HFFc6 (cell line): ENCODE measurements around the gene SMOC2. TPM values are rescaled to one million over a fixed set of nuclear protein-coding genes. Genes with fewer than 3 reads are reported as not detected.

Source experiments
- DNase-seq: peaks from one replicate; pipeline ENCODE4 v3.0.0-alpha.2; 2018
- H3K27ac Mint-ChIP-seq: 2 replicates; pipeline ENCODE4 v1.8.0; 2020; ENCODE audit warnings: mild to moderate bottlenecking, mixed read lengths
- H3K27me3 Mint-ChIP-seq: 2 replicates; pipeline ENCODE4 v1.8.0; 2021; ENCODE audit warnings: mild to moderate bottlenecking, moderate library complexity, mixed read lengths; ENCODE audit not compliant: insufficient read depth
- H3K36me3 Mint-ChIP-seq: 2 replicates; pipeline ENCODE4 v1.8.0; 2021; ENCODE audit warnings: low read depth, mixed read lengths
- H3K4me1 Mint-ChIP-seq: 2 replicates; pipeline ENCODE4 v1.8.0; 2020; ENCODE audit warnings: low read depth, mixed read lengths
- H3K4me3 Mint-ChIP-seq: 2 replicates; pipeline ENCODE4 v1.8.0; 2020; ENCODE audit warnings: mild to moderate bottlenecking, moderate library complexity, mixed read lengths
- H3K9me3 Mint-ChIP-seq: 2 replicates; pipeline ENCODE4 v1.8.0; 2020; ENCODE audit warnings: mild to moderate bottlenecking, mixed read lengths
- total RNA-seq, 6 experiments: library from RNA; stranded (reverse); fragmentation: NEBNext Ultra II Directional; extraction: Animal tissue kit (Norgen Biotek cat#: 25700); gene quantifications; 2 replicates in 1 of 6; 3 replicates in 5 of 6; pipeline ENCODE4 v1.2.3, GENCODE V29; 2021
- TF ChIP-seq, protein P1 (sequence below): fragments of 200-600 bp; sonication (generic); IDR thresholded peaks from 2 replicates; pipeline ENCODE4 v1.5.0; 2021; ENCODE audit warnings: antibody characterized with exemption, mild to moderate bottlenecking

The SMOC2 gene
- total RNA-seq, 6 experiments from 2014 or later: not detected

GRCh38 chr6:168632694-168633093 is 191.7 kb downstream of the SMOC2 start:
- DNase-seq: no peak
- H3K4me1 Mint-ChIP-seq: no peaks in the 10 kb centered on the region
- H3K27me3 Mint-ChIP-seq: no peaks in the 10 kb centered on the region; the same call in 1 of the 2 replicates
- TF ChIP-seq, protein P1, sequence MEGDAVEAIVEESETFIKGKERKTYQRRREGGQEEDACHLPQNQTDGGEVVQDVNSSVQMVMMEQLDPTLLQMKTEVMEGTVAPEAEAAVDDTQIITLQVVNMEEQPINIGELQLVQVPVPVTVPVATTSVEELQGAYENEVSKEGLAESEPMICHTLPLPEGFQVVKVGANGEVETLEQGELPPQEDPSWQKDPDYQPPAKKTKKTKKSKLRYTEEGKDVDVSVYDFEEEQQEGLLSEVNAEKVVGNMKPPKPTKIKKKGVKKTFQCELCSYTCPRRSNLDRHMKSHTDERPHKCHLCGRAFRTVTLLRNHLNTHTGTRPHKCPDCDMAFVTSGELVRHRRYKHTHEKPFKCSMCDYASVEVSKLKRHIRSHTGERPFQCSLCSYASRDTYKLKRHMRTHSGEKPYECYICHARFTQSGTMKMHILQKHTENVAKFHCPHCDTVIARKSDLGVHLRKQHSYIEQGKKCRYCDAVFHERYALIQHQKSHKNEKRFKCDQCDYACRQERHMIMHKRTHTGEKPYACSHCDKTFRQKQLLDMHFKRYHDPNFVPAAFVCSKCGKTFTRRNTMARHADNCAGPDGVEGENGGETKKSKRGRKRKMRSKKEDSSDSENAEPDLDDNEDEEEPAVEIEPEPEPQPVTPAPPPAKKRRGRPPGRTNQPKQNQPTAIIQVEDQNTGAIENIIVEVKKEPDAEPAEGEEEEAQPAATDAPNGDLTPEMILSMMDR: no peak
- no peak overlapping the region for H3K27ac Mint-ChIP-seq
- H3K4me3 Mint-ChIP-seq: no peak overlapping the region
- peaks cover 61% of the 10 kb centered on the region for H3K9me3 Mint-ChIP-seq
- no peaks in the 10 kb centered on the region for H3K36me3 Mint-ChIP-seq

DNA sequence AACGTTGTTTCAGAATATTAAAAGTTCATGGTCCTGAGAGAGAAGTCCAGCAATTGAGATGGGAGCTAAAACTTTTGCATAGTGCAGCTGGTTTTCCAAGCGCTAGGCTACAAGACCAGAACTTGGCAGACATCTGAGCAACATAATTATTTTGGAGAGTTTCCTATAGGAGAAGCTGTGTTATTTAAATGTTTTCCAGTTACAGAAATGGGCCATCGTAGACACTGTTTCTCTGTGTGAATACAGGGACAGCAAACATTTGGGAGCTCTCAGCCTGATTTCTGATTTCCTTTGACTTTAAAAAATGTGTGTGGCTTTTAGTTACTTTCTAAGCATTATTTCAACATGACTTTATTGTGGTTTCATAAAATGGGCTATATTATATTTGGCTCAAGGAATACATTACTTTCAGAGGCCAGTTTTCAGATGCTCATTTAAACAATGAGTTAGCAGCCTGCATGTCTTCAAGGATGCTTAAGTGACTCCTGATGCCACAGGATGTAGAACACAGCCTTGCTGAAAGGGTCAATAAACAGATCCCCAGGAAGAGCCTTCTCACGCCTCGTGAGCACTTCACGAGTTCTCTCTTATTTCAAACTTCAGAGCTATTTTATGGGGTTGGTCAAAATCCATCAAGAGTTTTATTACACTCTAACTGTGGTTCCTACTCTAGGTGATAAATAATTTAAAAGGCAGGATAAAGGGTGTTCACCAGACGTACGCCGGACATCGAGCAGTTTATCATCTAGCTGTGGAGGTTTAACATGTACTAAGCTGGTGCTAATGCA is 193.8 kb downstream of the SMOC2 start:
- Mint-ChIP-seq H3K9me3 (peaks cover 61% of the 10 kb centered on the region), H3K36me3 (no peaks in the 10 kb centered on the region), H3K4me3 (no peak overlapping the region), H3K27ac (no peak overlapping the region), H3K27me3 (no peaks in the 10 kb centered on the region), H3K4me1 (no peaks in the 10 kb centered on the region)
- DNase-seq: no peak
- TF ChIP-seq, protein P1: no peak

DNA sequence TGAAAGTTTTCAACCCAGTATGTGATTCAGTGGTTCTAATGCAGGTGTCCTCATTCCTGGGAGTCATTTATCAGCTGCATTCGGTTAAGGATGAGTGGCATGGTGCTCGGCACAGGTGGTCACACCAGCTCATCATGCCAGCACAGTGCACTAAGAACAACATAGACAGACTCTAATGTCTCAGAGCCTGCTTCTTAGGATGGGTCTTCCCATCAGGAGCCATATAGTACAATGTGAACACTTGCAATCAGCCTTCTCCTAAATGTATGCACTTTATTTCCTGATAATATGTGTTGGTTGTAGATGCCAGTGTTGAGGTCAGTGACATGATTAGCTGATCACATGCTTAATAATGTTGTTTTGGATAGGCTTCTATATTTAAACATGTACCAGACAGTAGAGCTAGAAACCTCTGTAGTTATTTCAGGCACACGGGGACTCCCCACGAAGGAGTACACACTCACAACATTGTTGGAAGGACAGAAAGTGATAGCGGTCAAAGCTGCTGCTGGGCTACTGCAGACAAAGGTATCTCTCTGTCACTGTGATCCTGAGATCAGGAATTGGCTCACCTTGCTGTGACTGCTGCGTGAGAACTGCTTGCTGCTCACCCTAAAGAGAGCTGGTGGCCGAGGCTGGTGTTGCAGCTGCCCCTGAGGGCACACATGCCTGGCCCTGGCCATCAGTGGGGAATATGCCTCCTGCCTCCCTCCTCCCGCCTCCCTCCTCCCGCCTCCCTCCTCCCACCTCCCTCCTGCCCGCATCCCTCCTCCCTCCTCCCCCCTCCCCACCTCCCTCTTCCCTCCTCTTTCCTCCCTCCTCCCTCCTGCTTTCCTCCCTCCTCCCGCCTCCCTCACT is 195.4 kb downstream of the SMOC2 start:
- Mint-ChIP-seq H3K27me3 (no peaks in the 10 kb centered on the region), H3K9me3 (peaks cover 62% of the 10 kb centered on the region), H3K27ac (no peak overlapping the region), H3K4me1 (no peaks in the 10 kb centered on the region), H3K4me3 (no peak overlapping the region), H3K36me3 (no peaks in the 10 kb centered on the region)
- DNase-seq: no peak
- TF ChIP-seq, protein P1: no peak

GRCh38 chr6:168637834-168638233 is 196.8 kb downstream of the SMOC2 start:
- Mint-ChIP-seq H3K4me1 (no peaks in the 10 kb centered on the region), H3K9me3 (peaks cover 59% of the 10 kb centered on the region)

DNA sequence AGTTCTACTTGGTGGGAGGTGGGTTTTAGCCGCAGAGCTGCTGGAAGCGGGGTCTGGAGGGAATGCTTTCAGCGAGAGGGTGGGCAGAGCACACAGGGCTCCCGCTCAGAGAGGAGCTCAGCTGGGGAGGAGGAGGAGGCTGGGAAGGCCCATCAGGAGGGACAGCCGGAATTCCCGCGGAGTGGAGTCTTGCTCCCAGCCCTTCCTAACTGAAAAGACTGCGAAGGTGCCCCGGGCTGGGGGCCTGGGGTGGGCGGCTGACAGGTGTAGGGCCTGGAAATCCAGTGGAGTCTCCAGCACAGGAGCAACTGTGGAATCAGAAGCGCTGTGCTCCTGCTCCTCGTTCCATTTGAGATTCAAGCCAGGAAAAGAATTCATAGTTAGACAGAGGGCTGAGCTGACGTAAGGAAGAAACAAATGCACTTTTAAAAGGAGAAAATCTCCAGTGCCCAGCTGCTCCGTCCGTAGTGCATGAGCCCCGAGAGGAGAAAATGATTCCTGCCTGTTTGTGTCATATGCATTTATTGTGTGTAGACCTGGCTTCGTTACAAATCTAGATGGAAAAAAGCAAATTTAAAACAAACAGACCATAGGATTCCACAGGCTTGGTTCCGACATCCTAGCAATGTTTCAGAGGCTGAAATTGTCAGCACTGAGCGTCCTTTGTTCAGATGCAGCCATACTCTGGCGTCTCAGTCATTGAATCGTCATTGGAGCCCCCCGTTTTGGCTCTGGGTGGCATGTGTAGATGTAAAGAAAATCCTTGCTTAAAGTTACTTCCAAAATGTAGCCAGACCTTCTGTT is 197.7 kb downstream of the SMOC2 start:
- Mint-ChIP-seq H3K4me1 (no peaks in the 10 kb centered on the region), H3K36me3 (no peaks in the 10 kb centered on the region), H3K27me3 (peaks cover 1% of the 10 kb centered on the region; the same call in 1 of the 2 replicates), H3K4me3 (no peak overlapping the region), H3K27ac (no peak overlapping the region), H3K9me3 (peaks cover 54% of the 10 kb centered on the region)
- no peak for DNase-seq
- TF ChIP-seq, protein P1: no peak

More at GRCh38 chr6:168637834-168638233, 196.8 kb downstream of the SMOC2 start:
- H3K27me3 Mint-ChIP-seq: no peaks in the 10 kb centered on the region
- H3K4me3 Mint-ChIP-seq: no peak overlapping the region
- TF ChIP-seq, protein P1: no peak
- H3K36me3 Mint-ChIP-seq: no peaks in the 10 kb centered on the region
- no peak overlapping the region for H3K27ac Mint-ChIP-seq
- DNase-seq: no peak
